ENCODE results near the gene C3orf20. TPM values are rescaled to one million over a fixed set of nuclear protein-coding genes. Genes with fewer than 3 reads are reported as not detected.

C3orf20 gene
- total RNA-seq, 1 donor from 2014 or later: 0.13 TPM

- Histone ChIP-seq H3K4me3 (ENCODE audit: low read depth, low read length) (no peak overlapping the region), H3K27me3 (ENCODE audit: control insufficient read depth, insufficient read depth, low read length) (no peaks in the 10 kb centered on the region), H3K36me3 (ENCODE audit: control insufficient read depth, insufficient read depth, low read length) (no peaks in the 10 kb centered on the region)
- no peak for DNase-seq (ENCODE audit: low read depth)
- TF ChIP-seq CTCF (IDR thresholded peaks at IDR 0.05; ENCODE audit: insufficient read depth, low read length, poor library complexity, severe bottlenecking): no peak
Observed at GRCh38 chr3:14762701-14763100, 87.8 kb downstream of the C3orf20 start.

- H3K36me3 ChIP-seq (ENCODE audit: control insufficient read depth, insufficient read depth, low read length): no peaks in the 10 kb centered on the region
- H3K27me3 ChIP-seq (ENCODE audit: control insufficient read depth, insufficient read depth, low read length): no peaks in the 10 kb centered on the region
- no peak for DNase-seq (ENCODE audit: low read depth)
- TF ChIP-seq CTCF (IDR thresholded peaks at IDR 0.05; ENCODE audit: insufficient read depth, low read length, poor library complexity, severe bottlenecking): no peak
- no peak overlapping the region for H3K4me3 ChIP-seq (ENCODE audit: low read depth, low read length)
Observed at GRCh38 chr3:14764331-14765059, 89.6 kb downstream of the C3orf20 start.

GRCh38 chr3:14765060-14765400 lies 90.1 kb downstream of the C3orf20 start:
- Histone ChIP-seq H3K36me3 (ENCODE audit: control insufficient read depth, insufficient read depth, low read length) (no peaks in the 10 kb centered on the region), H3K4me3 (ENCODE audit: low read depth, low read length) (no peak overlapping the region), H3K27me3 (ENCODE audit: control insufficient read depth, insufficient read depth, low read length) (no peaks in the 10 kb centered on the region)
- DNase-seq (ENCODE audit: low read depth): no peak
- no peak for TF ChIP-seq CTCF (IDR thresholded peaks at IDR 0.05; ENCODE audit: insufficient read depth, low read length, poor library complexity, severe bottlenecking)

GRCh38 chr3:14765576-14766427 lies 90.9 kb downstream of the C3orf20 start:
- Histone ChIP-seq H3K36me3 (ENCODE audit: control insufficient read depth, insufficient read depth, low read length) (no peaks in the 10 kb centered on the region), H3K4me3 (ENCODE audit: low read depth, low read length) (no peak overlapping the region), H3K27me3 (ENCODE audit: control insufficient read depth, insufficient read depth, low read length) (no peaks in the 10 kb centered on the region)
- TF ChIP-seq CTCF (IDR thresholded peaks at IDR 0.05; ENCODE audit: insufficient read depth, low read length, poor library complexity, severe bottlenecking): no peak
- no peak for DNase-seq (ENCODE audit: low read depth)

- DNase-seq (ENCODE audit: low read depth): no peak
- no peak for TF ChIP-seq CTCF (IDR thresholded peaks at IDR 0.05; ENCODE audit: insufficient read depth, low read length, poor library complexity, severe bottlenecking)
- H3K27me3 ChIP-seq (ENCODE audit: control insufficient read depth, insufficient read depth, low read length): no peaks in the 10 kb centered on the region
Observed at GRCh38 chr3:14766428-14767244, 91.7 kb downstream of the C3orf20 start.

More at GRCh38 chr3:14766428-14767244, 91.7 kb downstream of the C3orf20 start:
- no peak overlapping the region for H3K4me3 ChIP-seq (ENCODE audit: low read depth, low read length)
- H3K36me3 ChIP-seq (ENCODE audit: control insufficient read depth, insufficient read depth, low read length): no peaks in the 10 kb centered on the region

Measured in kidney epithelial cell (primary cell).